HEK293 (cell line): ENCODE data around the gene POLR1D.

Experiments used
- CTCF ChIA-PET: fragments of 350-600 bp; formaldehyde crosslinking; extraction: SDS; loops from one replicate; lab custom pipeline; 2021; ENCODE audit warnings: antibody characterized with exemption; lab: Yijun Ruan, JAX
- POLR2A ChIA-PET: fragments of 300-600 bp; formaldehyde crosslinking; extraction: SDS; loops from one replicate; lab custom pipeline; 2020; ENCODE audit warnings: antibody characterized with exemption, inconsistent platforms; lab: Yijun Ruan, JAX
- H3K27ac ChIP-seq: fragments of 200-500 bp; sonication (Bioruptor generic); 2 replicates; pipeline ENCODE4 v1.5.1; 2014; ENCODE audit warnings: low read depth, low read length, control low read depth, inconsistent platforms; ENCODE audit errors: extremely low read depth
- H3K36me3 ChIP-seq, 2 experiments: fragments of 200-500 bp in 1 of 2; sonication (Bioruptor generic) in 1 of 2; 1 replicate in 1 of 2; 2 replicates in 1 of 2; pipeline ENCODE4 v1.5.1; 2014 to 2017; ENCODE audit warnings: inconsistent platforms in 2 of 2, low read length in 2 of 2; ENCODE audit not compliant: control insufficient read depth in 2 of 2, insufficient read depth in 1 of 2
- H3K4me1 ChIP-seq: fragments of 200-500 bp; sonication (Bioruptor generic); 2 replicates; pipeline ENCODE4 v1.5.1; 2014; ENCODE audit warnings: mild to moderate bottlenecking, low read length, inconsistent platforms; ENCODE audit not compliant: control insufficient read depth, insufficient read depth
- H3K4me3 ChIP-seq: 2 replicates; pipeline ENCODE4 v1.5.1; 2011; ENCODE audit warnings: low read depth, mild to moderate bottlenecking, control low read depth, low read length, moderate library complexity
- H3K9me3 ChIP-seq: fragments of 200-500 bp; sonication (Bioruptor generic); 2 replicates; pipeline ENCODE4 v1.5.1; 2014; ENCODE audit warnings: low read depth, low read length, inconsistent platforms; ENCODE audit not compliant: control insufficient read depth, insufficient read depth
- PATZ1 ChIP-seq: fragments of 450-650 bp; formaldehyde crosslinking; IDR thresholded peaks from 2 replicates; pipeline ENCODE4 v1.5.1; 2016; ENCODE audit warnings: missing biosample characterization, missing genetic modification characterization
- PRDM4 ChIP-seq: fragments of 450-650 bp; formaldehyde crosslinking; IDR thresholded peaks from 2 replicates; pipeline ENCODE4 v1.5.1; 2017; ENCODE audit warnings: missing biosample characterization, missing genetic modification characterization
- REPIN1 ChIP-seq: fragments of 450-650 bp; formaldehyde crosslinking; IDR thresholded peaks from 2 replicates; pipeline ENCODE4 v1.5.1; 2017; ENCODE audit warnings: missing biosample characterization, missing genetic modification characterization, low read depth
- SP2 ChIP-seq: fragments of 450-650 bp; formaldehyde crosslinking; IDR thresholded peaks from 2 replicates; pipeline ENCODE4 v1.5.1; 2016; ENCODE audit warnings: missing biosample characterization, missing genetic modification characterization
- YY2 ChIP-seq: fragments of 450-650 bp; formaldehyde crosslinking; IDR thresholded peaks from 2 replicates; pipeline ENCODE4 v1.5.1; 2016; ENCODE audit warnings: missing biosample characterization, missing genetic modification characterization
- ZBTB1 ChIP-seq: fragments of 450-650 bp; formaldehyde crosslinking; IDR thresholded peaks from 2 replicates; pipeline ENCODE4 v1.5.1; 2016; ENCODE audit warnings: missing biosample characterization, missing genetic modification characterization
- ZBTB7A ChIP-seq: fragments of 450-650 bp; formaldehyde crosslinking; IDR thresholded peaks from 2 replicates; pipeline ENCODE4 v1.5.1; 2016; ENCODE audit warnings: low read depth, missing biosample characterization, missing genetic modification characterization
- ZIC2 ChIP-seq: fragments of 450-650 bp; formaldehyde crosslinking; IDR thresholded peaks from 2 replicates; pipeline ENCODE4 v1.5.1; 2016; ENCODE audit warnings: missing biosample characterization, missing genetic modification characterization
- ZNF133 ChIP-seq: fragments of 450-650 bp; formaldehyde crosslinking; IDR thresholded peaks from 2 replicates; pipeline ENCODE4 v1.5.1; 2016; ENCODE audit warnings: missing biosample characterization, missing genetic modification characterization
- ZNF175 ChIP-seq: fragments of 450-650 bp; formaldehyde crosslinking; IDR thresholded peaks from 2 replicates; pipeline ENCODE4 v1.5.1; 2016; ENCODE audit warnings: missing biosample characterization, missing genetic modification characterization
- ZNF214 ChIP-seq: fragments of 450-650 bp; formaldehyde crosslinking; IDR thresholded peaks from 2 replicates; pipeline ENCODE4 v1.5.1; 2017; ENCODE audit warnings: missing biosample characterization, mild to moderate bottlenecking, missing genetic modification characterization, borderline replicate concordance
- ZNF23 ChIP-seq: fragments of 450-650 bp; formaldehyde crosslinking; IDR thresholded peaks from 2 replicates; pipeline ENCODE4 v1.5.1; 2016; ENCODE audit warnings: missing biosample characterization, missing genetic modification characterization, borderline replicate concordance
- ZNF248 ChIP-seq: fragments of 450-650 bp; formaldehyde crosslinking; IDR thresholded peaks from 2 replicates; pipeline ENCODE4 v1.5.1; 2017; ENCODE audit warnings: missing biosample characterization, missing genetic modification characterization
- ZNF394 ChIP-seq: fragments of 450-650 bp; formaldehyde crosslinking; IDR thresholded peaks from 2 replicates; pipeline ENCODE4 v1.5.1; 2016; ENCODE audit warnings: missing biosample characterization, missing genetic modification characterization, mild to moderate bottlenecking, moderate library complexity, borderline replicate concordance
- ZNF48 ChIP-seq: fragments of 450-650 bp; formaldehyde crosslinking; IDR thresholded peaks from 2 replicates; pipeline ENCODE4 v1.5.1; 2016; ENCODE audit warnings: missing biosample characterization, missing genetic modification characterization
- ZNF544 ChIP-seq: fragments of 450-650 bp; formaldehyde crosslinking; IDR thresholded peaks from 2 replicates; pipeline ENCODE4 v1.5.0; 2017; ENCODE audit warnings: missing biosample characterization, missing genetic modification characterization
- ZNF548 ChIP-seq: fragments of 450-650 bp; formaldehyde crosslinking; IDR thresholded peaks from 2 replicates; pipeline ENCODE4 v1.5.1; 2016; ENCODE audit warnings: missing biosample characterization, missing genetic modification characterization
- ZNF561 ChIP-seq: fragments of 450-650 bp; IDR thresholded peaks from 2 replicates; pipeline ENCODE4 v1.5.1; 2018; ENCODE audit warnings: missing biosample characterization, missing genetic modification characterization, borderline replicate concordance
- ZNF571 ChIP-seq: fragments of 450-650 bp; formaldehyde crosslinking; IDR thresholded peaks from 2 replicates; pipeline ENCODE4 v1.5.0; 2017; ENCODE audit warnings: missing biosample characterization, missing genetic modification characterization
- ZNF580 ChIP-seq: fragments of 450-650 bp; formaldehyde crosslinking; IDR thresholded peaks from 2 replicates; pipeline ENCODE4 v1.5.1; 2016; ENCODE audit warnings: missing biosample characterization, missing genetic modification characterization
- ZNF621 ChIP-seq: fragments of 450-650 bp; formaldehyde crosslinking; IDR thresholded peaks from 2 replicates; pipeline ENCODE4 v1.5.1; 2017; ENCODE audit warnings: missing biosample characterization, missing genetic modification characterization
- ZNF645 ChIP-seq: fragments of 450-650 bp; formaldehyde crosslinking; IDR thresholded peaks from 2 replicates; pipeline ENCODE4; 2016; ENCODE audit warnings: missing biosample characterization, missing genetic modification characterization
- ZNF664 ChIP-seq: fragments of 450-650 bp; formaldehyde crosslinking; IDR thresholded peaks from 2 replicates; pipeline ENCODE4 v1.5.1; 2016; ENCODE audit warnings: missing biosample characterization, missing genetic modification characterization
- ZNF670 ChIP-seq: fragments of 450-650 bp; formaldehyde crosslinking; IDR thresholded peaks from 2 replicates; pipeline ENCODE4 v1.5.1; 2016; ENCODE audit warnings: missing biosample characterization, missing genetic modification characterization, low read depth
- ZNF830 ChIP-seq: fragments of 450-650 bp; IDR thresholded peaks from 2 replicates; pipeline ENCODE4 v1.5.0; 2018; ENCODE audit warnings: missing biosample characterization, missing genetic modification characterization, low read depth, mild to moderate bottlenecking, moderate library complexity
- ZSCAN16 ChIP-seq: fragments of 450-650 bp; formaldehyde crosslinking; IDR thresholded peaks from 2 replicates; pipeline ENCODE4 v1.5.1; 2016; ENCODE audit warnings: missing biosample characterization, missing genetic modification characterization

POLR1D gene

GRCh38 chr13:27665761-27666160, 44.1 kb downstream of the POLR1D start (continued):
- no peak for TF ChIP-seq ZNF621 (tag by site-specific recombination)
- no peak for TF ChIP-seq ZNF645
- no peak for TF ChIP-seq SP2 (tag by site-specific recombination)
- TF ChIP-seq ZNF248 (tag by site-specific recombination), result no peak

GRCh38 chr13:27666951-27667350, 45.3 kb downstream of the POLR1D start:
- no peaks in the 10 kb centered on the region for H3K9me3 ChIP-seq
- POLR2A ChIA-PET, result interaction anchor here (0.6 kb wide), 1 partner anchor 147 kb away, joined by 4 read pairs; no protein-coding TSS in a partner anchor
- peaks cover 0 to 12% of the 10 kb centered on the region in 2 experiments; a peak in 1 of 3 replicates for H3K36me3 ChIP-seq
- CTCF ChIA-PET, result no interaction called here
- no peak overlapping the region for H3K4me3 ChIP-seq
- H3K4me1 ChIP-seq, result no peaks in the 10 kb centered on the region
- no peak overlapping the region for H3K27ac ChIP-seq
- no peak for TF ChIP-seq ZNF548 (tag by site-specific recombination)
- no peak for TF ChIP-seq ZIC2 (tag by site-specific recombination)
- no peak for TF ChIP-seq ZNF133
- no peak for TF ChIP-seq PRDM4 (tag by site-specific recombination)
- TF ChIP-seq ZNF175, result no peak
- no peak for TF ChIP-seq ZNF48
- no peak for TF ChIP-seq ZNF580
- no peak for TF ChIP-seq ZNF23 (tag by site-specific recombination)
- TF ChIP-seq, all 188 proteins: peak for 0

- H3K4me1 ChIP-seq, result no peaks in the 10 kb centered on the region
- H3K9me3 ChIP-seq, result no peaks in the 10 kb centered on the region
- TF ChIP-seq ZNF394 (tag by site-specific recombination), result no peak
- TF ChIP-seq ZNF670 (tag by site-specific recombination), result no peak
- ChIA-PET POLR2A (no interaction called here), CTCF (interaction anchor here (0.8 kb wide), 1 partner anchor 125 kb away, joined by 3 read pairs; no protein-coding TSS in a partner anchor)
- no peak overlapping the region for H3K4me3 ChIP-seq
- no peak overlapping the region for H3K27ac ChIP-seq
- H3K36me3 ChIP-seq, result peaks cover 0 to 12% of the 10 kb centered on the region in 2 experiments; a peak in 1 of 3 replicates
Observed at GRCh38 chr13:27667946-27668345, 46.3 kb downstream of the POLR1D start.

GRCh38 chr13:27670861-27671260, 49.2 kb downstream of the POLR1D start:
- POLR2A ChIA-PET, result no interaction called here

More at GRCh38 chr13:27670861-27671260, 49.2 kb downstream of the POLR1D start:
- Histone ChIP-seq H3K4me1 (no peaks in the 10 kb centered on the region), H3K4me3 (no peak overlapping the region), H3K27ac (no peak overlapping the region), H3K36me3 (peaks cover 0 to 6% of the 10 kb centered on the region in 2 experiments; a peak in 1 of 3 replicates), H3K9me3 (no peaks in the 10 kb centered on the region)
- CTCF ChIA-PET, result no interaction called here
- no peak for TF ChIP-seq ZNF571 (tag by site-specific recombination)
- TF ChIP-seq YY2 (tag by site-specific recombination), result no peak
- no peak for TF ChIP-seq PATZ1
- TF ChIP-seq ZBTB1 (tag by site-specific recombination), result no peak
- no peak for TF ChIP-seq ZNF561 (tag by site-specific recombination)
- TF ChIP-seq ZBTB7A (tag by site-specific recombination), result no peak
- TF ChIP-seq ZSCAN16 (tag by site-specific recombination), result no peak
- no peak for TF ChIP-seq ZNF830 (tag by site-specific recombination)
- TF ChIP-seq ZNF214 (tag by site-specific recombination), result no peak
- no peak for TF ChIP-seq ZNF248 (tag by site-specific recombination)
- no peak for TF ChIP-seq ZNF664
- TF ChIP-seq REPIN1 (tag by site-specific recombination), result no peak
- no peak for TF ChIP-seq ZNF544
- no peak for TF ChIP-seq ZNF23 (tag by site-specific recombination)
- TF ChIP-seq, all 188 proteins: peak for 0
